ENCODE measurements around the gene SNX22.

Gene SNX22

DNA sequence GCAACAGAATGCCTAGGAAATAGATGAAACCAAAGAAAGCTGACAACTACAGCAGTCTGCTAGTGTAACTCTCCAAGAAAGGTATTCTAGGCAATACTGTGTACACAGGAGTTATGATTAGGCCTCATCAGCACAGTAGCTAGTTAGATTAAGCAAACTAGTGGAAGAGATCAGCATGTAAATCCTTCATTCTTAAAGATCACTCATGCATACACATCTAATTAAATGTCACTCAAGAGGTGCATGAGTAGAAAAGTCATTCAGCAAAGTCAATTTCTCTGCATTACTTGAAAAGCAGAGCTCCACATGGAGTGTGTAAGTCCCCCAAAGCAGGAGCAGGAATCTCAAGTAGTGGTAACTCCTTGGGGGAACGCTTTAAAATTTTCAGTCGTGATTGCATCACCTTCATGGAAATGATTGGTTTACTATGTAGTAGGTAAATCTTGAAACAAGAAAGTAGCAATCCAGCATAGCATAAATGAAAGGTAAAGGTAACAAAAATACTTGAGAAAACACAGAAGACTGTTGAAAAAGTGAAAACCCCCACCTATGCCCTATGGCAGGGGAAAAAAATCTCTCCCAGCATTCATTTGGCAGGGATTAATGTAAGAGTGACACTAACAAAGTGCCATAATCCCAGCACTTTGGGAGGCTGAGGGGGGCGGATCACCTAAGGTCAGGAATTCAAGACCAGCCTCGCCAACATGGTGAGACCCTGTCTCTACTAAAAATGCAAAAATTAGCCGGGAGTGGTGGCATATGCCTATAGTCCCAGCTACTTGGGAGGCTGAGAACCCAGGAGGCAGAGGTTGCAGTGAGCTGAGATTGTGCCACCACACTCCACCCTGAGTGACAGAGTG is 40.7 kb downstream of the SNX22 start:
- no peak for DNase-seq (ENCODE audit: low read depth in 1 of 2, low spot score in 1 of 2)
- TF ChIP-seq, protein P1, sequence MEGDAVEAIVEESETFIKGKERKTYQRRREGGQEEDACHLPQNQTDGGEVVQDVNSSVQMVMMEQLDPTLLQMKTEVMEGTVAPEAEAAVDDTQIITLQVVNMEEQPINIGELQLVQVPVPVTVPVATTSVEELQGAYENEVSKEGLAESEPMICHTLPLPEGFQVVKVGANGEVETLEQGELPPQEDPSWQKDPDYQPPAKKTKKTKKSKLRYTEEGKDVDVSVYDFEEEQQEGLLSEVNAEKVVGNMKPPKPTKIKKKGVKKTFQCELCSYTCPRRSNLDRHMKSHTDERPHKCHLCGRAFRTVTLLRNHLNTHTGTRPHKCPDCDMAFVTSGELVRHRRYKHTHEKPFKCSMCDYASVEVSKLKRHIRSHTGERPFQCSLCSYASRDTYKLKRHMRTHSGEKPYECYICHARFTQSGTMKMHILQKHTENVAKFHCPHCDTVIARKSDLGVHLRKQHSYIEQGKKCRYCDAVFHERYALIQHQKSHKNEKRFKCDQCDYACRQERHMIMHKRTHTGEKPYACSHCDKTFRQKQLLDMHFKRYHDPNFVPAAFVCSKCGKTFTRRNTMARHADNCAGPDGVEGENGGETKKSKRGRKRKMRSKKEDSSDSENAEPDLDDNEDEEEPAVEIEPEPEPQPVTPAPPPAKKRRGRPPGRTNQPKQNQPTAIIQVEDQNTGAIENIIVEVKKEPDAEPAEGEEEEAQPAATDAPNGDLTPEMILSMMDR (IDR thresholded peaks at IDR 0.05; ENCODE audit: insufficient read depth, low read length) = no peak

DNA sequence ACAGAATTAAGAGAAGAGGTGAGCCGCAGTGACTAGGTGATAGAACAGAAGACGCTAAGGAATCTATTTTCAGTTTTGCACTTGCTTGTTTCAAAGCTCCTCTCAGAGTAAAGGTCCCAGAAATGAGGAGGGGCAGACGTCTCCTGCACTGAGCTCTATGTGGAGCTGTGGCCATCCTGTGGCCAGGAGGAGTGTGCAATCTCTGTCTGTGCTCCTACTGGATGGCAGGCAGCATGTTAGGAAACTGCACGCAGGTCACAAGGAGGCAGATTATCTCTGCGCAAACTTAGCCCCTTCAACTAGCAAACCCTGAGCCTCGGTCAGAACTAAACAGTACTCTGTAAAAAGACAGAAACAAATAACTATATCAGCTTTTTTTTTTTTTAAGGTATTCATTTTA is 42.4 kb downstream of the SNX22 start:
- TF ChIP-seq GABPA (IDR thresholded peaks at IDR 0.05; ENCODE audit: low read depth) = no peak
- TF ChIP-seq, protein P2, sequence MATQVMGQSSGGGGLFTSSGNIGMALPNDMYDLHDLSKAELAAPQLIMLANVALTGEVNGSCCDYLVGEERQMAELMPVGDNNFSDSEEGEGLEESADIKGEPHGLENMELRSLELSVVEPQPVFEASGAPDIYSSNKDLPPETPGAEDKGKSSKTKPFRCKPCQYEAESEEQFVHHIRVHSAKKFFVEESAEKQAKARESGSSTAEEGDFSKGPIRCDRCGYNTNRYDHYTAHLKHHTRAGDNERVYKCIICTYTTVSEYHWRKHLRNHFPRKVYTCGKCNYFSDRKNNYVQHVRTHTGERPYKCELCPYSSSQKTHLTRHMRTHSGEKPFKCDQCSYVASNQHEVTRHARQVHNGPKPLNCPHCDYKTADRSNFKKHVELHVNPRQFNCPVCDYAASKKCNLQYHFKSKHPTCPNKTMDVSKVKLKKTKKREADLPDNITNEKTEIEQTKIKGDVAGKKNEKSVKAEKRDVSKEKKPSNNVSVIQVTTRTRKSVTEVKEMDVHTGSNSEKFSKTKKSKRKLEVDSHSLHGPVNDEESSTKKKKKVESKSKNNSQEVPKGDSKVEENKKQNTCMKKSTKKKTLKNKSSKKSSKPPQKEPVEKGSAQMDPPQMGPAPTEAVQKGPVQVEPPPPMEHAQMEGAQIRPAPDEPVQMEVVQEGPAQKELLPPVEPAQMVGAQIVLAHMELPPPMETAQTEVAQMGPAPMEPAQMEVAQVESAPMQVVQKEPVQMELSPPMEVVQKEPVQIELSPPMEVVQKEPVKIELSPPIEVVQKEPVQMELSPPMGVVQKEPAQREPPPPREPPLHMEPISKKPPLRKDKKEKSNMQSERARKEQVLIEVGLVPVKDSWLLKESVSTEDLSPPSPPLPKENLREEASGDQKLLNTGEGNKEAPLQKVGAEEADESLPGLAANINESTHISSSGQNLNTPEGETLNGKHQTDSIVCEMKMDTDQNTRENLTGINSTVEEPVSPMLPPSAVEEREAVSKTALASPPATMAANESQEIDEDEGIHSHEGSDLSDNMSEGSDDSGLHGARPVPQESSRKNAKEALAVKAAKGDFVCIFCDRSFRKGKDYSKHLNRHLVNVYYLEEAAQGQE (IDR thresholded peaks at IDR 0.05; ENCODE audit: insufficient replicate concordance, low read depth) = no peak
- TF ChIP-seq SPI1 (IDR thresholded peaks at IDR 0.05; ENCODE audit: borderline replicate concordance, low read depth) = no peak
- no peak for TF ChIP-seq POLR2AphosphoS5 (IDR thresholded peaks at IDR 0.05; ENCODE audit: low read depth)
- TF ChIP-seq, protein P1 (IDR thresholded peaks at IDR 0.05; ENCODE audit: insufficient read depth, low read length) = no peak
- H3K27me3 ChIP-seq (ENCODE audit: insufficient read depth, poor library complexity, severe bottlenecking) = no peaks in the 10 kb centered on the region
- H3K4me3 ChIP-seq (replicated peaks; ENCODE audit: insufficient read depth, low read length) = no peak overlapping the region
- no peak overlapping the region for H3K27ac ChIP-seq (replicated peaks)
- DNase-seq (ENCODE audit: low read depth in 1 of 2, low spot score in 1 of 2) = no peak

More for the DNA sequence above, 40.7 kb downstream of the SNX22 start:
- Histone ChIP-seq H3K27ac (replicated peaks) (no peak overlapping the region; the same call in 1 of the 2 replicates), H3K27me3 (ENCODE audit: insufficient read depth, poor library complexity, severe bottlenecking) (no peaks in the 10 kb centered on the region), H3K4me3 (replicated peaks; ENCODE audit: insufficient read depth, low read length) (no peak overlapping the region)

DNA sequence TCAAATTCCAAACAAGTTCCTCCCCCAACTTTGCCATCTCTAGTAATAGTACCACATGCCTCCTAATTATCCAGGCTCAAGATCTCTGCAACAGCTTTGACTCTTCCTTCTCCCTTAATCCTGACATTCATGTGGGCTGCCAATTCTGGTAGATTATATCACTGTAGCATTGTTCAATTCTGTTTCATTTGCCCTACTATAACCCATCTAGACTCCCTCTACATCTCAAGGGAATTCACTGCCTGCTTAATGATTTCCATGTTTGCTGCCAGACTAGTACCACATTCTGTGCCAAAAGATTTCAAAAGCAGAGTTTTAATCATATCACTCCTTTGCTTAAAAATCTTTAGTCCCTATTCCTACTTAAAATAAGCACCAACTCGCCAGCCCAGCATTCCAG is 45.9 kb downstream of the SNX22 start:
- no peak for DNase-seq (ENCODE audit: low read depth in 1 of 2, low spot score in 1 of 2)
- H3K27me3 ChIP-seq (ENCODE audit: insufficient read depth, poor library complexity, severe bottlenecking) = no peaks in the 10 kb centered on the region
- no peak overlapping the region for H3K27ac ChIP-seq (replicated peaks)
- no peak for TF ChIP-seq POLR2AphosphoS5 (IDR thresholded peaks at IDR 0.05; ENCODE audit: low read depth)
- no peak for TF ChIP-seq GABPA (IDR thresholded peaks at IDR 0.05; ENCODE audit: low read depth)
- TF ChIP-seq, protein P1 (IDR thresholded peaks at IDR 0.05; ENCODE audit: insufficient read depth, low read length) = no peak
- TF ChIP-seq, protein P2 (IDR thresholded peaks at IDR 0.05; ENCODE audit: insufficient replicate concordance, low read depth) = no peak
- TF ChIP-seq SPI1 (IDR thresholded peaks at IDR 0.05; ENCODE audit: borderline replicate concordance, low read depth) = no peak
- H3K4me3 ChIP-seq (replicated peaks; ENCODE audit: insufficient read depth, low read length) = no peak overlapping the region
